Epithelial cell of esophagus (primary cell): ENCODE measurements around the gene TECR.

Experiments used
- DNase-seq: peaks from one replicate; pipeline ENCODE4 v3.0.0; 2010; ENCODE audit warnings: low read depth
- H3K4me3 ChIP-seq: 2 replicates; pipeline ENCODE4 v1.5.1; 2011; ENCODE audit warnings: mild to moderate bottlenecking, low read length, control low read depth
- CTCF ChIP-seq: IDR thresholded peaks from 2 replicates; pipeline ENCODE4 v1.5.1; 2011; ENCODE audit warnings: low read depth, mild to moderate bottlenecking, low read length, control low read depth, inconsistent platforms; ENCODE audit not compliant: insufficient read depth; ENCODE audit errors: missing control alignments

The TECR gene

GRCh38 chr19:14566712-14567077 lies 37.3 kb downstream of the TECR start:
- no peak for TF ChIP-seq CTCF
- DNase-seq, result no peak
- no peak overlapping the region for H3K4me3 ChIP-seq

- H3K4me3 ChIP-seq, result no peak overlapping the region
- no peak for TF ChIP-seq CTCF
- no peak for DNase-seq
These were observed 37.7 kb downstream of the TECR start for GRCh38 chr19:14567079-14567478.

GRCh38 chr19:14570864-14571527 lies 41.6 kb downstream of the TECR start:
- TF ChIP-seq CTCF, result no peak
- H3K4me3 ChIP-seq, result peak overlapping the region; percentile 98
- DNase-seq, result no peak

GRCh38 chr19:14571695-14572490 lies 42.5 kb downstream of the TECR start, which contains the start of gene NDUFB7:
NDUFB7 (minus strand) TSS chr19:14572066; CDS start chr19:14572000, 66 bp downstream.
- H3K4me3 ChIP-seq, result peak within 1 kb of the TSS; percentile 98
- peak; percentile 96 for DNase-seq
- peak; percentile 88 for TF ChIP-seq CTCF

GRCh38 chr19:14575428-14575980 lies 46.1 kb downstream of the TECR start:
- DNase-seq, result no peak
- H3K4me3 ChIP-seq, result no peak overlapping the region
- TF ChIP-seq CTCF, result no peak

- no peak for TF ChIP-seq CTCF
- DNase-seq, result no peak
- H3K4me3 ChIP-seq, result no peak overlapping the region
These were observed 47.0 kb downstream of the TECR start for GRCh38 chr19:14576363-14576762.
